SU-DHL-6 (cell line): ENCODE measurements around the gene SCO1.
A peak's percentile ranks its signal among the peaks of the same experiment; 100 is the strongest.
"Not testable (repeated sequence)": the region's sequence is repeated elsewhere in the genome, so short reads cannot be mapped to it uniquely, and the experiment has no call there.

ENCODE experiments used
- H2AFZ ChIP-seq: fragments of 200-600 bp; sonication (generic); 2 replicates; pipeline ENCODE4 v1.6.1; 2014; ENCODE audit warnings: low read depth, mild to moderate bottlenecking, moderate library complexity, mixed read lengths, antibody characterized with exemption, low read length; ENCODE audit not compliant: severe bottlenecking
- H3F3A ChIP-seq: fragments of 200-600 bp; shearing (Covaris generic); 2 replicates; pipeline ENCODE4 v1.6.0; 2016; ENCODE audit warnings: antibody characterized with exemption, mild to moderate bottlenecking; ENCODE audit not compliant: insufficient read depth
- H3K27ac ChIP-seq: fragments of 200-600 bp; sonication (generic); 2 replicates; pipeline ENCODE4 v1.5.1; 2016; ENCODE audit warnings: low read depth, mild to moderate bottlenecking, low read length, moderate library complexity, mixed read lengths
- H3K27me3 ChIP-seq: fragments of 200-600 bp; sonication (generic), shearing (Covaris generic); 2 replicates; pipeline ENCODE4 v1.6.0; 2014; ENCODE audit warnings: mild to moderate bottlenecking, low read length
- H3K36me3 ChIP-seq: fragments of 200-600 bp; sonication (generic); 2 replicates; pipeline ENCODE4 v1.6.1; 2014; ENCODE audit warnings: mild to moderate bottlenecking, low read length, mixed read lengths
- H3K4me2 ChIP-seq: fragments of 300-600, 200-600 bp; shearing (Covaris generic), sonication (generic); 2 replicates; pipeline ENCODE4 v1.6.0; 2014; ENCODE audit warnings: low read length, low read depth, mild to moderate bottlenecking; ENCODE audit not compliant: poor library complexity, severe bottlenecking
- H3K4me3 ChIP-seq: fragments of 200-600 bp; sonication (generic); 2 replicates; pipeline ENCODE4 v1.5.1; 2014; ENCODE audit warnings: antibody characterized with exemption, low read length, mild to moderate bottlenecking, mixed read lengths; ENCODE audit not compliant: insufficient read depth, poor library complexity, severe bottlenecking
- H3K79me2 ChIP-seq: fragments of 200-600 bp; sonication (generic); 2 replicates; pipeline ENCODE4 v1.6.1; 2014; ENCODE audit warnings: mild to moderate bottlenecking, low read length, moderate library complexity; ENCODE audit not compliant: insufficient read depth
- H3K9ac ChIP-seq: fragments of 200-600 bp; sonication (generic); 2 replicates; pipeline ENCODE4 v1.7.0; 2014; ENCODE audit warnings: mild to moderate bottlenecking, low read length
- H3K9me2 ChIP-seq: fragments of 200-600 bp; sonication (generic); replicated peaks from 2 replicates; pipeline ENCODE4 v1.6.1; 2014; ENCODE audit warnings: low read length; ENCODE audit not compliant: insufficient read depth
- H3K9me3 ChIP-seq: fragments of 200-600 bp; sonication (generic); 2 replicates; pipeline ENCODE4 v1.6.1; 2014; ENCODE audit warnings: low read length, mixed read lengths; ENCODE audit not compliant: insufficient read depth
- H4K20me1 ChIP-seq: fragments of 200-600 bp; sonication (generic); 2 replicates; pipeline ENCODE4 v1.6.1; 2014; ENCODE audit warnings: low read depth, mild to moderate bottlenecking, antibody characterized with exemption, low read length, moderate library complexity, mixed read lengths
- EZH2phosphoT487 ChIP-seq: fragments of 200-600 bp; sonication (generic), shearing (Covaris generic); conservative IDR thresholded peaks from 2 replicates; pipeline ENCODE4 v1.6.1; 2018; ENCODE audit warnings: mild to moderate bottlenecking, antibody characterized with exemption, low read length, moderate library complexity, mixed read lengths
- TF ChIP-seq, protein P1 (sequence below): fragments of 200-600 bp; sonication (generic); IDR thresholded peaks from one replicate; pipeline ENCODE4 v1.5.1; 2017; ENCODE audit warnings: antibody characterized with exemption, mild to moderate bottlenecking, low read length, moderate library complexity; ENCODE audit not compliant: insufficient read depth, poor library complexity, severe bottlenecking

Gene SCO1

DNA sequence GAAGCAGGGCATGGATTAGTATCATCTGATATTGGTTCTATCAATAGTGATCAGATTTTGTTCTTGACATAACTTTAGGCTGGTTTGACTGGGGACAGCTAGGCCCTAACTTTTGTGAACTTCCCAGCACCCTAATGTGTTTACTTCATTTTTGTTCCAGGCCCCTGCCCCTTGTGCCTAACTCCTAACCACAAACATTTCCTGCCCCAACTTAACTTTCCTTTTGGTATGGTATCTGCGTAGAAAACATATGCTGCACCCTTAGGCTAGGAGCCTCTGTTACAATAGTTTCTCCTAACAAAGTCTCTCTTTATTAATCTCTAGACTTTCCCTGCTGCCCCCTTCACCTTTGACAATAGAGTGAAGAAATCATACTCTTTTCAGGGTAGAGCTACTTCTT, 2.5 kb upstream of the SCO1 start:
- Histone ChIP-seq H3K9me3 (no peaks in the 10 kb centered on the region), H3K4me3 (no peak overlapping the region), H3K27ac (no peak overlapping the region), H3K27me3 (no peaks in the 10 kb centered on the region), H3K4me2 (peak overlapping the region; percentile 10), H3K9me2 (no peaks in the 10 kb centered on the region), H3K36me3 (no peaks in the 10 kb centered on the region), H3F3A (no peaks in the 10 kb centered on the region; the same call in 1 of the 2 replicates), H4K20me1 (no peaks in the 10 kb centered on the region), H3K9ac (no peak overlapping the region), H3K79me2 (peaks cover 36% of the 10 kb centered on the region), H2AFZ (no peak overlapping the region)
- no peak for TF ChIP-seq EZH2phosphoT487
- TF ChIP-seq, protein P1, sequence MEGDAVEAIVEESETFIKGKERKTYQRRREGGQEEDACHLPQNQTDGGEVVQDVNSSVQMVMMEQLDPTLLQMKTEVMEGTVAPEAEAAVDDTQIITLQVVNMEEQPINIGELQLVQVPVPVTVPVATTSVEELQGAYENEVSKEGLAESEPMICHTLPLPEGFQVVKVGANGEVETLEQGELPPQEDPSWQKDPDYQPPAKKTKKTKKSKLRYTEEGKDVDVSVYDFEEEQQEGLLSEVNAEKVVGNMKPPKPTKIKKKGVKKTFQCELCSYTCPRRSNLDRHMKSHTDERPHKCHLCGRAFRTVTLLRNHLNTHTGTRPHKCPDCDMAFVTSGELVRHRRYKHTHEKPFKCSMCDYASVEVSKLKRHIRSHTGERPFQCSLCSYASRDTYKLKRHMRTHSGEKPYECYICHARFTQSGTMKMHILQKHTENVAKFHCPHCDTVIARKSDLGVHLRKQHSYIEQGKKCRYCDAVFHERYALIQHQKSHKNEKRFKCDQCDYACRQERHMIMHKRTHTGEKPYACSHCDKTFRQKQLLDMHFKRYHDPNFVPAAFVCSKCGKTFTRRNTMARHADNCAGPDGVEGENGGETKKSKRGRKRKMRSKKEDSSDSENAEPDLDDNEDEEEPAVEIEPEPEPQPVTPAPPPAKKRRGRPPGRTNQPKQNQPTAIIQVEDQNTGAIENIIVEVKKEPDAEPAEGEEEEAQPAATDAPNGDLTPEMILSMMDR = no peak

DNA sequence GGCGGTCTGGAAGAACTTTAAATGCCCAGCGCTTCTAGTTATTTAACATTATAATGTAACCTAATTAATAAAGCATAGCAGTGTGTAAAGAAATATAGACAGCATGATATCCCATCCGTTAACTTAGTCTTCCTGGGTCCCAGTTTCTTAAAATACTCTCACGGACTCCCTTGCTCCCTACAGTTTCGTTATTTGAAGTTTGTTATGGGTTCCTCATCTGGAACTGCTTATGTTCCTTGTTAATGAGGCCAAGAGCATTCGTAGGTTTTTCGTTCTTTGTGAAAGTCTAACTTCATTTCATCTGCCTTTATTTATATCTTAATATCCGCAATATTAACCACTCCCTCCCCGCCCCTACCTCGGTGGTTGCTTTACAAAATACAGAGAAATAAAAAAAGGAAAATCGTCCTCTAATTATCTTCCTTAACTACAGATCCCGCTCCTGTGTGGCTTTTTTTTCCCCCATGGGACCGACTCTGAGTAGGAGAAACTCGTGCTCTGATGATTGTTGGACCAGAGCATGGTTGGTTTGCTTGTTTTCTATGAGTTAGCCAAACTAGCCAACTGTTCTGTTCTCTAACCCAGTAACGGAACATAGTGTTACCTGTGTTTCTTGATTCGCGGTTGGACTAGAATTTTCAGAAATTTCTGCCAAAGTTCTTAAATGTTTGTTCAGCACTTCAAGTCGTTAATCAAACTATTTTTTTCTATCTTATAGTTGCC, 924 bp upstream of the SCO1 start:
- Histone ChIP-seq H3K9ac (peak overlapping the region; percentile 89), H3K27ac (peak overlapping the region; percentile 74), H3K4me2 (peak overlapping the region; percentile 88), H2AFZ (peak overlapping the region; percentile 85), H3K4me3 (peak overlapping the region; percentile 97), H3K9me3 (no peaks in the 10 kb centered on the region), H3K36me3 (peaks cover 10% of the 10 kb centered on the region), H3K9me2 (no peaks in the 10 kb centered on the region), H3F3A (no peaks in the 10 kb centered on the region; the same call in 1 of the 2 replicates), H4K20me1 (no peaks in the 10 kb centered on the region), H3K27me3 (no peaks in the 10 kb centered on the region), H3K79me2 (peaks cover 51% of the 10 kb centered on the region)
- TF ChIP-seq EZH2phosphoT487 = no peak
- TF ChIP-seq, protein P1 = no peak

DNA sequence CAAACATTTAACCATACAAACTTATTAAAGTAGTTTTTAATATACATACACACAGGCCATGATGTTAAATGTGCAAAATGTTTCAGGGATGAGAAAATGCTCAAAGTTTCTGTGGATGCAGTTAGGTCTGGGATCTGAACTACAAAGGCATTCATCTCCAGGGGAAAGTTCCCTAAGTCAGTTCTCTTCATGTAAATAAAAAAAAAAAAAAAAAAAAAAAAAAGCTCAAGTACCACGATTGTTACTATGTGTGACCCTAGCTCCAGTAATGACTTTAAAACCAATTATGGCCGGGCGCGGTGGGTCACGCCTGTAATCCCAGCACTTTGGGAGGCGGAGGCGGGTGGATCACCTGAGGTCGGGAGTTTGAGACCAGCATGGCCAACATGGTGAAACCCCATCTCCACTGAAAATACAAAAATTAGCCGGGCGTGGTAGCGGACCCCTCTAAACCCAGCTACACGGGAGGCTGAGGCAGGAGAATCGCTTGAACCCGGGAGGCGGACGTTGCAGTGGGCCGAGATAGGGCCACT, 1.4 kb downstream of the SCO1 start:
- Histone ChIP-seq H3K4me2 (peak overlapping the region; percentile 92), H3K9ac (peak overlapping the region; percentile 89), H3K79me2 (peaks cover 63% of the 10 kb centered on the region), H3K4me3 (peak overlapping the region; percentile 97), H3K36me3 (peaks cover 22% of the 10 kb centered on the region)
- not testable (repeated sequence) for H3K9me3 ChIP-seq, H3K27me3 ChIP-seq, H3F3A ChIP-seq, H2AFZ ChIP-seq, H3K9me2 ChIP-seq, H3K27ac ChIP-seq, H4K20me1 ChIP-seq

DNA sequence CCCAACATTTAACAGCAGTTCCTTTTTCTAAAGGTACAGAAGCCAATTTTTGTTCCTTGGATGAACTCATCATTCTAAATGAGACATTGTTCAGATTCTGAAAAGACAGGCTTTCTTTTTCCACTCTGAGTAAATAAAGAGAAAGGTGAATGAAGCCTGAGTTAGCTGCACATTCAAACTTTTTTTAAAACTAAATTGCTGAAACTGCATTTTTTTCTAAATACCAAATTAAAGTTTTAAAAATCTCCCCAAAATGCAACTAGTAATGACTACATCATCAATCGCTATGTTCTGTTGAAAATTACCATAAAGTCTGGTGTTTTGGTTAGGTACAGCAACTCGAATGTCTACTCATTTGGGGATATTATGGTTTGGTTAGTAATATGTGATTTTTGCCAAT, 9.8 kb downstream of the SCO1 start:
- peaks cover 39% of the 10 kb centered on the region for H3K79me2 ChIP-seq
- no peak overlapping the region for H3K4me2 ChIP-seq

More for the DNA sequence above, 9.8 kb downstream of the SCO1 start:
- H3K9ac ChIP-seq = no peak overlapping the region
- no peaks in the 10 kb centered on the region for H3K9me3 ChIP-seq
- peaks cover 18% of the 10 kb centered on the region; the same call in 1 of the 2 replicates for H4K20me1 ChIP-seq
- no peak overlapping the region for H2AFZ ChIP-seq
- H3K4me3 ChIP-seq = no peak overlapping the region
- H3K9me2 ChIP-seq = no peaks in the 10 kb centered on the region
- no peaks in the 10 kb centered on the region for H3K27me3 ChIP-seq
- TF ChIP-seq EZH2phosphoT487 = no peak
- TF ChIP-seq, protein P1 = no peak
- no peak overlapping the region for H3K27ac ChIP-seq
- H3K36me3 ChIP-seq = peaks cover 62% of the 10 kb centered on the region
- 0 out of 2 replicates have a peak, but pooled peaks cover 2% of the 10 kb centered on the region for H3F3A ChIP-seq
